Sigmoid colon (tissue), 7 donors: ENCODE results near the gene TOR1A. TPM values are rescaled to one million over a fixed set of nuclear protein-coding genes. Genes with fewer than 3 reads are reported as not detected.

ENCODE experiments used
- DNase-seq: peaks from one replicate; pipeline ENCODE4 v3.0.0-alpha.2; 2019
- H3K27ac ChIP-seq, 4 donors: fragments of 200-600 bp; sonication (generic); one replicate each; pipeline ENCODE4 v1.5.1; 2016 to 2019; ENCODE audit warnings: mild to moderate bottlenecking in 1 of 4
- H3K27me3 ChIP-seq, 3 donors: fragments of 200-600 bp; sonication (generic); one replicate each; pipeline ENCODE4 v1.5.1; 2019; ENCODE audit warnings: mild to moderate bottlenecking in 1 of 3
- H3K36me3 ChIP-seq, 4 donors: fragments of 200-600 bp; sonication (generic); one replicate each; pipeline ENCODE4 v1.5.1; 2016 to 2019
- H3K4me1 ChIP-seq, 4 donors: fragments of 200-600 bp; sonication (generic); one replicate each; pipeline ENCODE4 v1.5.1; 2017 to 2019
- H3K4me3 ChIP-seq, 4 donors: fragments of 200-600 bp; sonication (generic); one replicate each; pipeline ENCODE4 v1.5.1; 2017 to 2019; ENCODE audit warnings: mild to moderate bottlenecking in 2 of 4, moderate library complexity in 1 of 4
- H3K9me3 ChIP-seq, 4 donors: fragments of 200-600 bp in 3 of 4; sonication (generic) in 3 of 4; one replicate each; pipeline versions ENCODE4 v1.5.1 to v1.6.1; 2013 to 2019
- CTCF ChIP-seq, 4 experiments: fragments of 450-650 bp in 3 of 4; fragments of 200-600 bp in 1 of 4; IDR thresholded peaks; one replicate each; pipeline ENCODE4 v1.5.1; 2016 to 2019; ENCODE audit warnings: antibody characterized with exemption in 4 of 4, mild to moderate bottlenecking in 3 of 4, moderate library complexity in 2 of 4
- EP300 ChIP-seq, 4 donors: sonication (generic); formaldehyde crosslinking; IDR thresholded peaks; one replicate each; pipeline ENCODE4 v1.6.1; 2017; ENCODE audit warnings: antibody characterized with exemption in 4 of 4
- POLR2A ChIP-seq, 2 donors: fragments of 450-650 bp; IDR thresholded peaks; one replicate each; pipeline ENCODE4 v1.6.1; 2016; ENCODE audit warnings: antibody characterized with exemption in 2 of 2, mild to moderate bottlenecking in 2 of 2, moderate library complexity in 2 of 2
- POLR2AphosphoS5 ChIP-seq, 4 donors: sonication (generic); formaldehyde crosslinking; IDR thresholded peaks; one replicate each; pipeline ENCODE4 v1.6.1; 2017; ENCODE audit warnings: antibody characterized with exemption in 4 of 4
- WGBS, 2 donors: extraction: QIAGEN DNeasy Blood & Tissue Kit; methylation state at CpG; one replicate each; pipeline ENCODE4 v1.1.7; 2013; 5-methylcytosine and 5-hydroxymethylcytosine counted together
- intact Hi-C: fragments of 100-400 bp; cut with DNase I; formaldehyde crosslinking; loops from one replicate; pipeline ENCODE4 v1.15.1; 2023
- polyA plus RNA-seq, 3 donors: library from polyadenylated mRNA; stranded (reverse); fragments of 200-250 nt; gene quantifications; one replicate each; pipeline ENCODE4 v1.2.3, GENCODE V29; 2013
- total RNA-seq, 4 donors: library from RNA; depleted of rRNA; stranded (reverse); fragments of >200 nt; gene quantifications; one replicate each; pipeline ENCODE4 v1.1.0, GENCODE V29; 2016
- donor health status: healthy with polysubstance abuse.
- donor health status: Bipolar disorder and iron deficiency.
- donor health status: healthy.

Gene TOR1A
- total and polyA plus RNA-seq, 7 donors: 12.5 to 51.2 (median 31.6) TPM

GRCh38 chr9:129868023-129868871, 44.3 kb upstream of the TOR1A start:
- Histone ChIP-seq H3K36me3 (peaks cover 6 to 60% (median 19%) of the 10 kb centered on the region in 4 donors), H3K9me3 (no peaks in the 10 kb centered on the region), H3K27ac (no peak overlapping the region), H3K27me3 (no peaks in the 10 kb centered on the region), H3K4me3 (no peak overlapping the region), H3K4me1 (no peaks in the 10 kb centered on the region)
- no peak for DNase-seq
- intact Hi-C loops: no loop called here
- TF ChIP-seq POLR2A (IDR thresholded peaks at IDR 0.05) (no peak), EP300 (IDR thresholded peaks at IDR 0.05) (no peak), POLR2AphosphoS5 (IDR thresholded peaks at IDR 0.05) (no peak), CTCF (IDR thresholded peaks at IDR 0.05) (no peak)
- WGBS, 2 donors: 90 to 92% methylated on average over 48 of the region's 48 CpGs

DNA sequence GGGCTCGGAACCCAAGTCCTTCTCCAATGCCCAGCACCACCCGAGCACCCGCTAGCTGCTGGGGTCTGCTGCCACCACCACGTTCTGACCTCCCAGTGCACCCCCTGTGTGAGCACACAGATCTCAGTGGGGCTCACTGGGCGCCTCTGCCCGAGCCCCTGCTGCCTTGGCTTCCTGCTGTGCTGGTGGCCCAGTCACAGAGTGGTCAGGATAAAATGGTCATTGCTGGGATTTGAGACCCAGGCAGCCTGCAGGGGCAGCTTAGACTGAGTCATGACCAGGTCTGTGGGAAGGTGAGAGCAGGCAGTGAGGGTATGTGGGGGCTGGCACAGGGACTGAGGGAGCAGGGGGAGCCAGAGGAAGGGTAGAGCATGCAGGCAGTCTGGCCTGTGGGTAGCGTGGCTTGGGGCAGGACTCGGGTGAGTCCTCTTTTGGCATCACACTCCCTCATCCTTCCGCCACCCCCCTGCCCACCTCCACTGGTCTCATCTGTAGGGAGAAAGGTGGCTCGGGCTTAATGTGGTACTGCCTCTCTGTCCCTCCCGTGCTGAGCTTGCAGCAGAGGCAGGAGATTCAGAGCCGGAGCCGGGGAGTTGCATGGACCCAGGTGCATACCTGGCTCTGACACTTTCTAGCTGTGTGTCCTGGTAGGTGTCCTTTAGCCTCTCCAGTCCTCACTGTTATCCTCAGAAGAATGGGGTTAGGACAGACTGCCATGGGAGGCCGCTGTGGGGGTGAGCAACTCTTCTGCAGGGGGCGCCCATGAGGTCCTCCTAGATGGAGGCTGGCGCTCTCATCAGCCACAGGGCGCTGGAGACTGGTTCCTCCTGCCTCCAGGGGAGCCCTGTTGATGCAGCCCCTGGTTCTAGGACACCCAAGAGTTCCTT, 43.4 kb upstream of the TOR1A start:
- no peak overlapping the region for H3K27ac ChIP-seq
- H3K36me3 ChIP-seq: peaks cover 10 to 68% (median 23%) of the 10 kb centered on the region in 4 donors
- H3K4me3 ChIP-seq: no peak overlapping the region
- no peaks in the 10 kb centered on the region for H3K4me1 ChIP-seq
- 81 to 82% methylated on average over 17 of the region's 17 CpGs for WGBS, 2 donors
- no peaks in the 10 kb centered on the region for H3K27me3 ChIP-seq
- intact Hi-C loops: no loop called here
- H3K9me3 ChIP-seq: no peaks in the 10 kb centered on the region
- DNase-seq: no peak
- TF ChIP-seq POLR2AphosphoS5 (IDR thresholded peaks at IDR 0.05): no peak
- no peak for TF ChIP-seq CTCF (IDR thresholded peaks at IDR 0.05)
- TF ChIP-seq POLR2A (IDR thresholded peaks at IDR 0.05): no peak
- TF ChIP-seq EP300 (IDR thresholded peaks at IDR 0.05): no peak

DNA sequence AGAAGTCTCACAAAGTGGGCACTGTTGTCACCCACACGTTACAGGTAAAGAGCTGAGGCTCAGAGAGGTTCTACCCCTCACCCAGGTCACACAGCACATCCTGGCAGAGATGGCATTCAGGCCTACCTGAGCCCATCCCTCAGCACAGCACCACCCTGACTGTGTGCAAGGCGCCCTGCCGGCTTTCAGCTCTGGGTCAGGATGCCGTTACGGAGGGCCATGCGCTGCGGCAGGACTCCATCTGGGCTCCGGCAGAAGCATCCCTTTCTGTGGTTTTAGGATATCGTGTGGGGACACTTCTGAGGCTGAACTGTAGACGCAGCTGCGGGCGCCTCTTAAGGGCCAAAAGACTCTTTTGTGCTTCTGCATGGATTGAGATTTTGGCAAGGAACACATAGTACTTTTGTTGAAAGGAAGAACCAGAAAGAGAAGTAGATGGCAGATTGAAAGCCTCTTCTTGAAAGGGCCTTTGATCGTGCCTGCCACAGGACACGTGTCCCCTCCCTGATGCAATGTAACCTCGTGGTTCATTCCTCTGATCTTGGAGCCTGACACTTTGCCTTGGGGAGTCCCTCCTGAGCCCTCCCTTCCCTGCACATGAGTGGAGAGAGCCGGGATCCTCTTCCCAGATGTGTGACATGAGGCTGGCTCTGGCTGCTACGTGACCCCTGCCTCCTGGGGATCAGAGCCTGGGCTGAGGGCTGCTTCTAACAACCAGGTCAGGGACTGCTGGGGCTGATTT, 42.6 kb upstream of the TOR1A start:
- Histone ChIP-seq H3K9me3 (no peaks in the 10 kb centered on the region), H3K27me3 (no peaks in the 10 kb centered on the region), H3K4me1 (no peaks in the 10 kb centered on the region), H3K27ac (no peak overlapping the region), H3K4me3 (no peak overlapping the region), H3K36me3 (peaks cover 13 to 77% (median 29%) of the 10 kb centered on the region in 4 donors)
- no peak for TF ChIP-seq CTCF (IDR thresholded peaks at IDR 0.05)
- TF ChIP-seq EP300 (IDR thresholded peaks at IDR 0.05): no peak
- TF ChIP-seq POLR2AphosphoS5 (IDR thresholded peaks at IDR 0.05): no peak
- TF ChIP-seq POLR2A (IDR thresholded peaks at IDR 0.05): no peak
- DNase-seq: no peak
- intact Hi-C loops: no loop called here
- WGBS, 2 donors: 70 to 84% methylated on average over 17 of the region's 17 CpGs

DNA sequence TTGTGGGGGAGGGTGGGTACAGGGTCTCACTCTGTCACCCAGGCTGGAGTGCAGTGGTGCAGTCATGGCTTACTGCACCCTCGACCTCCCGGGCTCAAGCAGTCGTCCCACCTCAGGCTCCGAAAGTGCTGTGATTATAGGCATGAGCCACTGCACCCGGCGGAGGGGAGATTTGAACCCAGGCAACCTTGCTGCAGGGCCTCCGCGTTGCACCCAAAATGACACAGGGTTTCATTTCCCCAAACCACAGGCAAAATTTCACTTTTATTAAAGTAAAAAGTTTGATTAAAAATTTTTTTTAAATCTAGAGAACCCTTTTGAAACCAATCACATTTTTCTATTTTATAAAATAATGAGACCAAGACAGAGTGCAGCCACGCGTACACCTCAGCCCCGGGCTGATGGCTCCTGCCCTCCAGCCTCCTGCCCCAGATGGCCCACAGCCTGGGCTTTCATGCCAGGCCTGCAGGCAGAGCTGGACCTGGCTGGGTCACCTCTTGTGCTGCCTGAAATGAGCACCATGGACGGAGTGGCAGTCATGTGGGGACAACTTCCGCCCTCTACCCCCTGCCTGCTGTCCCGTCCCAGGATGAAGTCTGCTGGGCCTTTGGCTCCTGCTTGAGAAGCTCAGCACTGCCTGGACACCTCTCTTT, 41.9 kb upstream of the TOR1A start:
- Histone ChIP-seq H3K9me3 (no peaks in the 10 kb centered on the region), H3K27me3 (no peaks in the 10 kb centered on the region), H3K4me1 (no peaks in the 10 kb centered on the region), H3K4me3 (no peak overlapping the region), H3K36me3 (peaks cover 21 to 84% (median 34%) of the 10 kb centered on the region in 4 donors), H3K27ac (no peak overlapping the region)
- WGBS, 2 donors: 74 to 82% methylated on average over 14 of the region's 14 CpGs
- no peak for DNase-seq
- TF ChIP-seq POLR2AphosphoS5 (IDR thresholded peaks at IDR 0.05): no peak
- TF ChIP-seq EP300 (IDR thresholded peaks at IDR 0.05): no peak
- no peak for TF ChIP-seq POLR2A (IDR thresholded peaks at IDR 0.05)
- TF ChIP-seq CTCF (IDR thresholded peaks at IDR 0.05): no peak
- intact Hi-C loops: no loop called here
